A673 (cell line): ENCODE results near the gene CIB2. TPM values are rescaled to one million over a fixed set of nuclear protein-coding genes. Genes with fewer than 3 reads are reported as not detected.

Source experiments
- BruUV-seq: library from RNA; stranded (reverse); fragments of 400-500 nt; replicated peaks from 2 replicates; lab custom pipeline; 2021; lab: Mats Ljungman, UMichigan
- CTCF ChIA-PET: fragments of 300-600 bp; sonication (Branson Sonifier 250); formaldehyde crosslinking; loops from one replicate; lab custom pipeline; 2022; ENCODE audit warnings: antibody characterized with exemption; lab: Charles Lee
- POLR2A ChIA-PET: fragments of 300-600 bp; sonication (Branson Sonifier 250); formaldehyde crosslinking; loops from one replicate; lab custom pipeline; 2022; ENCODE audit warnings: antibody characterized with exemption; ENCODE audit not compliant: low non-redundant PET; lab: Charles Lee
- DNase-seq: peaks from one replicate; pipeline ENCODE4 v3.0.0-alpha.2; 2015; ENCODE audit warnings: low spot score
- H3K27ac ChIP-seq: fragments of 200-600 bp; sonication (generic); 2 replicates; pipeline ENCODE4 v1.5.1; 2016; ENCODE audit warnings: mixed run types, low read depth, mild to moderate bottlenecking, mixed read lengths, antibody characterized with exemption, low read length; ENCODE audit not compliant: poor library complexity, severe bottlenecking
- H3K27me3 ChIP-seq: fragments of 200-600 bp; sonication (generic); replicated peaks from 2 replicates; pipeline ENCODE4 v1.6.1; 2017; ENCODE audit warnings: mixed run types, low read depth, mild to moderate bottlenecking, mixed read lengths, antibody characterized with exemption, low read length; ENCODE audit not compliant: insufficient read depth, poor library complexity
- H3K36me3 ChIP-seq: fragments of 200-600 bp; sonication (generic); 2 replicates; pipeline ENCODE4 v1.6.1; 2016; ENCODE audit warnings: mixed run types, mild to moderate bottlenecking, mixed read lengths, antibody characterized with exemption, low read length; ENCODE audit not compliant: insufficient read depth, poor library complexity, severe bottlenecking
- H3K4me1 ChIP-seq: fragments of 200-600 bp; sonication (generic); 2 replicates; pipeline ENCODE4 v1.6.1; 2017; ENCODE audit warnings: mixed run types, mild to moderate bottlenecking, mixed read lengths, antibody characterized with exemption, low read length; ENCODE audit not compliant: insufficient read depth, poor library complexity, severe bottlenecking
- H3K4me3 ChIP-seq: fragments of 200-600 bp; sonication (generic); 2 replicates; pipeline ENCODE4 v1.5.1; 2016; ENCODE audit warnings: low read depth, mixed run types, mild to moderate bottlenecking, mixed read lengths, low read length; ENCODE audit not compliant: poor library complexity, severe bottlenecking
- H3K9me3 ChIP-seq: fragments of 200-600 bp; sonication (generic); 2 replicates; pipeline ENCODE4 v1.6.1; 2016; ENCODE audit warnings: mixed run types, low read depth, mild to moderate bottlenecking, mixed read lengths, antibody characterized with exemption, low read length; ENCODE audit not compliant: poor library complexity, severe bottlenecking
- CTCF ChIP-seq: fragments of 300-800, 200-600 bp; sonication (generic); conservative IDR thresholded peaks from 2 replicates; pipeline ENCODE4 v1.5.1; 2017; ENCODE audit warnings: low read depth, mild to moderate bottlenecking, antibody characterized with exemption, low read length, moderate library complexity, mixed read lengths
- EZH2 ChIP-seq: fragments of 200-600 bp; sonication (generic); IDR thresholded peaks from 2 replicates; pipeline ENCODE4 v1.6.1; 2017; ENCODE audit warnings: borderline replicate concordance, low read depth, mild to moderate bottlenecking, mixed read lengths, antibody characterized with exemption, low read length; ENCODE audit not compliant: poor library complexity, severe bottlenecking
- intact Hi-C: fragments of 100-400 bp; cut with micrococcal nuclease; formaldehyde crosslinking; loops from one replicate; pipeline ENCODE4 v1.10.0; 2022; ENCODE audit not compliant: unreplicated experiment
- total RNA-seq: library from RNA; stranded (reverse); gene quantifications from 2 replicates; pipeline ENCODE4 v1.2.3, GENCODE V29; 2021

The CIB2 gene
- total RNA-seq, 1 experiment from 2014 or later = 2.1 TPM

- H3K9me3 ChIP-seq = no peaks in the 10 kb centered on the region
- BruUV-seq = no TSS peak
- H3K4me1 ChIP-seq = peaks cover 12% of the 10 kb centered on the region
- no peaks in the 10 kb centered on the region for H3K27me3 ChIP-seq
- H3K36me3 ChIP-seq = no peaks in the 10 kb centered on the region
- POLR2A ChIA-PET = interaction anchor here (0.6 to 0.8 kb wide), 2 partner anchors 15 to 175 kb away, joined by 3 to 4 read pairs; no protein-coding TSS in a partner anchor
- H3K4me3 ChIP-seq = peak overlapping the region; percentile 35
- TF ChIP-seq CTCF = no peak
- no peak for TF ChIP-seq EZH2
- H3K27ac ChIP-seq = no peak overlapping the region
- CTCF ChIA-PET = no interaction called here
- intact Hi-C loops = no loop called here
- DNase-seq = peak; percentile 69
These were observed 69.2 kb downstream of the CIB2 start for GRCh38 chr15:78061963-78062427.

GRCh38 chr15:78060232-78060631 is 71.0 kb downstream of the CIB2 start:
- Histone ChIP-seq H3K27ac (no peak overlapping the region), H3K4me1 (peaks cover 6% of the 10 kb centered on the region), H3K4me3 (no peak overlapping the region), H3K9me3 (no peaks in the 10 kb centered on the region), H3K27me3 (no peaks in the 10 kb centered on the region), H3K36me3 (no peaks in the 10 kb centered on the region)
- DNase-seq = no peak
- POLR2A ChIA-PET = no interaction called here
- TF ChIP-seq CTCF (no peak), EZH2 (no peak)
- BruUV-seq = no TSS peak
- CTCF ChIA-PET = no interaction called here
- intact Hi-C loops = no loop called here

GRCh38 chr15:78059110-78059839 is 72.0 kb downstream of the CIB2 start:
- no peak overlapping the region for H3K27ac ChIP-seq
- DNase-seq = no peak
- no peak for TF ChIP-seq CTCF
- TF ChIP-seq EZH2 = no peak
- BruUV-seq = no TSS peak
- intact Hi-C loops = no loop called here
- ChIA-PET CTCF (no interaction called here), POLR2A (no interaction called here)
- no peaks in the 10 kb centered on the region for H3K36me3 ChIP-seq
- no peaks in the 10 kb centered on the region for H3K27me3 ChIP-seq
- no peaks in the 10 kb centered on the region for H3K9me3 ChIP-seq
- no peak overlapping the region for H3K4me3 ChIP-seq
- H3K4me1 ChIP-seq = peaks cover 5% of the 10 kb centered on the region
